BJ (cell line): ENCODE measurements around the gene ZDHHC13. TPM values are rescaled to one million over a fixed set of nuclear protein-coding genes. Genes with fewer than 3 reads are reported as not detected.

Source experiments
- CTCF ChIA-PET: fragments of 350-600 bp; formaldehyde crosslinking; extraction: SDS; loops from one replicate; lab custom pipeline; 2021; ENCODE audit warnings: antibody characterized with exemption, inconsistent platforms; lab: Yijun Ruan, JAX
- POLR2A ChIA-PET: fragments of 300-600 bp; sonication (Branson Sonifier 250); formaldehyde crosslinking; extraction: SDS; loops from one replicate; lab custom pipeline; 2021; ENCODE audit warnings: antibody characterized with exemption; lab: Charles Lee
- DNase-seq: peaks from one replicate; pipeline ENCODE4 v3.0.0-alpha.2; 2011; ENCODE audit warnings: low read depth
- H3K27me3 ChIP-seq: 2 replicates; pipeline ENCODE4 v1.6.0; 2011; ENCODE audit warnings: low read length; ENCODE audit not compliant: control insufficient read depth, insufficient read depth
- H3K36me3 ChIP-seq: 2 replicates; pipeline ENCODE4 v1.5.1; 2011; ENCODE audit warnings: low read length; ENCODE audit not compliant: control insufficient read depth, insufficient read depth
- H3K4me3 ChIP-seq: 2 replicates; pipeline ENCODE4 v1.5.1; 2011; ENCODE audit warnings: low read depth, mild to moderate bottlenecking, control low read depth, low read length
- polyA plus RNA-seq: library from polyadenylated mRNA; depleted of rRNA; stranded (reverse); fragments of >200 nt; gene quantifications from 2 replicates; pipeline ENCODE4 v1.2.3, GENCODE V29; 2011
- TF ChIP-seq, protein P1 (sequence below): IDR thresholded peaks from 2 replicates; pipeline ENCODE4 v1.5.1; 2011; ENCODE audit warnings: low read depth, mild to moderate bottlenecking, control low read depth, inconsistent platforms, low read length, moderate library complexity; ENCODE audit not compliant: insufficient read depth

ZDHHC13 gene
- polyA plus RNA-seq, 1 experiment = 9.3 TPM

DNA sequence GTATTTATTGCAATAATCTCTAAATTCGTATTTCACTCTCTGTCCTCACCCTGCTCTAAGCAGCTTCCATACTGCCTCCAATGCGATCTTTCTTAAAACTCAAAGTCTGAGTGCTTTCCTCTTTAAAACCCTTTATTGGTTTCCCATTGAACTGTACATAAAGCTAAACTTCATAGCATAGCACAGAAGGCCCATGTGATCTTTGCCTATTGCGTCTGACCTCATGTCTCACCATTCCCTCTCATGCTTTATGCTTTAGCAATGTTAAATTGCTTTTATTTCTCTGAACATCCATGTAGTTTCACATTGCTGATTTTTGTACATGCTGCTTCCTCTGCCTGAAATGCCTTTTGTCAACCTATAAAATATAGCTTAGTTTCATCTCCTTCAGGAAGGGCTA is 28.4 kb downstream of the ZDHHC13 start:
- no peak for DNase-seq
- CTCF ChIA-PET = no interaction called here
- H3K4me3 ChIP-seq = no peak overlapping the region
- POLR2A ChIA-PET = no interaction called here
- no peaks in the 10 kb centered on the region for H3K27me3 ChIP-seq
- TF ChIP-seq, protein P1, sequence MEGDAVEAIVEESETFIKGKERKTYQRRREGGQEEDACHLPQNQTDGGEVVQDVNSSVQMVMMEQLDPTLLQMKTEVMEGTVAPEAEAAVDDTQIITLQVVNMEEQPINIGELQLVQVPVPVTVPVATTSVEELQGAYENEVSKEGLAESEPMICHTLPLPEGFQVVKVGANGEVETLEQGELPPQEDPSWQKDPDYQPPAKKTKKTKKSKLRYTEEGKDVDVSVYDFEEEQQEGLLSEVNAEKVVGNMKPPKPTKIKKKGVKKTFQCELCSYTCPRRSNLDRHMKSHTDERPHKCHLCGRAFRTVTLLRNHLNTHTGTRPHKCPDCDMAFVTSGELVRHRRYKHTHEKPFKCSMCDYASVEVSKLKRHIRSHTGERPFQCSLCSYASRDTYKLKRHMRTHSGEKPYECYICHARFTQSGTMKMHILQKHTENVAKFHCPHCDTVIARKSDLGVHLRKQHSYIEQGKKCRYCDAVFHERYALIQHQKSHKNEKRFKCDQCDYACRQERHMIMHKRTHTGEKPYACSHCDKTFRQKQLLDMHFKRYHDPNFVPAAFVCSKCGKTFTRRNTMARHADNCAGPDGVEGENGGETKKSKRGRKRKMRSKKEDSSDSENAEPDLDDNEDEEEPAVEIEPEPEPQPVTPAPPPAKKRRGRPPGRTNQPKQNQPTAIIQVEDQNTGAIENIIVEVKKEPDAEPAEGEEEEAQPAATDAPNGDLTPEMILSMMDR = no peak
- H3K36me3 ChIP-seq = peaks cover 2% of the 10 kb centered on the region

DNA sequence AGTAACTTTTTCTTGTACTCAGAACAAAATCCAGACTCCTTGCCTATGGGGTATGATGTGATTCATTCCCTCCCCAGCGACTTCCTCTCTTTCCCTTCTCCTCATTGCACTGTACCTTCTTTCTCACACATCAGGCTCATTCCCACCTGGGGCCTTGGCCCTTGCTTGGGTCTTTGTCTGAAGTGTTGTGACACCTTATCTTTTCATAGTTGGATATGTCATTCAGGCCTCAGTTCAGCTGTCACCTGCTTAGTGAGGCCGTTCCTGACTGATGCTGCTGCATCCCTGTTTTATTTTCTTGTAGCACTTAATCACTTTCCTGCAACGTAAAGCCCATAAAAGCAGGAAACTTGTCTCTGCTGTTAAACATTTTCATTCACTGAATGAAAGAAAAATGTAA is 39.9 kb downstream of the ZDHHC13 start:
- H3K27me3 ChIP-seq = no peaks in the 10 kb centered on the region
- TF ChIP-seq, protein P1 = no peak
- POLR2A ChIA-PET = no interaction called here
- DNase-seq = no peak
- H3K4me3 ChIP-seq = no peak overlapping the region
- peaks cover 1% of the 10 kb centered on the region; the same call in 1 of the 2 replicates for H3K36me3 ChIP-seq
- CTCF ChIA-PET = interaction anchor here (2.3 kb wide), 1 partner anchor 80 kb away, joined by 4 read pairs; no protein-coding TSS in a partner anchor

DNA sequence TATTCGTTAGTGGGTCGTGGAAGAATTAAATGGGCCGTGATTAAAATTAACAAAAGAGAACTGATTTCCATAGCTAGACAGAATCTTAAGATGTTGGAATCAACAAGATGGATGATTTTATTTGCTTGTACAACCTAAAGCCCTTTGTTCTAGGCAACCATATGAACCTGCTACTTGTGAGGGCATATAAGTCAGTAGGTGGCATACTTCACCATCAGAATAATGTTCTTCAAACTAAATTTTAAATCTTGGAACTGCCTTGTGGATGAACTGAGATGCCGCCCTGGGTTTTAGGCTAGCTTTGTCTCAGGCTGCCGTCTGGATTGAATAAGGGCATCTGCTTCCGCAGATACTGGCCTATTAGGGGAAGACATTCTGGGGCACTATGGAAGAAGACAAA is 43.9 kb downstream of the ZDHHC13 start:
- ChIA-PET POLR2A (no interaction called here), CTCF (interaction anchor here (0.6 to 0.8 kb wide), 3 partner anchors 81 to 727 kb away, joined by 3 to 4 read pairs (median 3); no protein-coding TSS in a partner anchor)
- Histone ChIP-seq H3K27me3 (no peaks in the 10 kb centered on the region), H3K36me3 (no peaks in the 10 kb centered on the region; the same call in 1 of the 2 replicates), H3K4me3 (no peak overlapping the region)
- DNase-seq = no peak
- TF ChIP-seq, protein P1 = no peak

DNA sequence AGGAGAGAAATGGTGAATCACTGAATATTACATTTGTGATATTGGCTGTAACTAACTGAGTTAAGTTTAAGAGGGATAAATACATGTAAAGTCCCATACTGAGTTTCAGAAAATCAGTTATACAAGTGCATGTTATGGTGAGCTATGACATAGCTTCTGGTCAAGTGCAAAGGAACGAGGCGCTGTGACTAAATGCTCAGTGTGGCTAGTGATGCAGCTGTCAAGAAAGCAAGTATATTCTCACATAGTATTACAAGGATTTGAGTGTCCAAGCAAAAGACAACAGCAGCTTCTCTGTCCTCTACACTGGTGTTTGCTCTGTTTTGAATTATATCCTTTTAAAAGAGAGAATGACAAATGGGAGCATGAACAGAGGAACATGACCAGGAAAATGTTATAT is 44.7 kb downstream of the ZDHHC13 start:
- Histone ChIP-seq H3K36me3 (no peaks in the 10 kb centered on the region), H3K27me3 (no peaks in the 10 kb centered on the region), H3K4me3 (no peak overlapping the region)
- TF ChIP-seq, protein P1 = no peak
- CTCF ChIA-PET = no interaction called here
- POLR2A ChIA-PET = no interaction called here
- DNase-seq = no peak

DNA sequence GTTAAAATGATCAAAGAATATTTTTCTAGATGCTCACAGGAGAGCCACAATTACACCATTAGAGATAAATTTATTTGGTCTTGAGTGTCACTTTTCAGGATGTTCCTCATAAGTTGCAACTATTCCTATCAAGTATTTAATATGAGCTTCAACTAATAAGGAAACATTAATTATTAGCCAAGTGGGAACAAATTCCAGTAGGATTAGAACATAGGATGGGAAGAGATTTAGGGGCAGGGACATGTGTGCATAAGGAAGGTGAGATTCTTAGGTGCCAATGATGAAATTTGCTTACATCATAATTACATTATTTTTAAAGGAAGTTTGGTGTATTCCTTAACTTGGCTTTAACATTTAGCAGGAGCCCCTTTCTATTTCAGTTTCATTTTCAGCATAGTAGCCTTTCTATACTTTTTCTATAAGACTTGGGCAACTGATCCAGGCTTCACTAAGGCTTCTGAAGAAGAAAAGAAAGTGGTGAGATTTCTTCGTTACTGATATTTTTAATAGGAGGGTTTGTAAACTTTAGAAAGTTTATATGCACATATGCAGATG is 46.1 kb downstream of the ZDHHC13 start:
- no peaks in the 10 kb centered on the region for H3K36me3 ChIP-seq
- no peak for DNase-seq
- CTCF ChIA-PET = no interaction called here
- TF ChIP-seq, protein P1 = no peak
- POLR2A ChIA-PET = no interaction called here
- no peak overlapping the region for H3K4me3 ChIP-seq
- H3K27me3 ChIP-seq = no peaks in the 10 kb centered on the region
